ENCODE data around the gene TRIM6. TPM values are rescaled to one million over a fixed set of nuclear protein-coding genes. Genes with fewer than 3 reads are reported as not detected.

Gene TRIM6, protein sequence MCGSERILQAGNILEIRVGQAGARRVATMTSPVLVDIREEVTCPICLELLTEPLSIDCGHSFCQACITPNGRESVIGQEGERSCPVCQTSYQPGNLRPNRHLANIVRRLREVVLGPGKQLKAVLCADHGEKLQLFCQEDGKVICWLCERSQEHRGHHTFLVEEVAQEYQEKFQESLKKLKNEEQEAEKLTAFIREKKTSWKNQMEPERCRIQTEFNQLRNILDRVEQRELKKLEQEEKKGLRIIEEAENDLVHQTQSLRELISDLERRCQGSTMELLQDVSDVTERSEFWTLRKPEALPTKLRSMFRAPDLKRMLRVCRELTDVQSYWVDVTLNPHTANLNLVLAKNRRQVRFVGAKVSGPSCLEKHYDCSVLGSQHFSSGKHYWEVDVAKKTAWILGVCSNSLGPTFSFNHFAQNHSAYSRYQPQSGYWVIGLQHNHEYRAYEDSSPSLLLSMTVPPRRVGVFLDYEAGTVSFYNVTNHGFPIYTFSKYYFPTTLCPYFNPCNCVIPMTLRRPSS
- total RNA-seq (ENCODE audit: low replicate concordance), result 7.1 and 7.4 TPM in 2 replicates

DNA sequence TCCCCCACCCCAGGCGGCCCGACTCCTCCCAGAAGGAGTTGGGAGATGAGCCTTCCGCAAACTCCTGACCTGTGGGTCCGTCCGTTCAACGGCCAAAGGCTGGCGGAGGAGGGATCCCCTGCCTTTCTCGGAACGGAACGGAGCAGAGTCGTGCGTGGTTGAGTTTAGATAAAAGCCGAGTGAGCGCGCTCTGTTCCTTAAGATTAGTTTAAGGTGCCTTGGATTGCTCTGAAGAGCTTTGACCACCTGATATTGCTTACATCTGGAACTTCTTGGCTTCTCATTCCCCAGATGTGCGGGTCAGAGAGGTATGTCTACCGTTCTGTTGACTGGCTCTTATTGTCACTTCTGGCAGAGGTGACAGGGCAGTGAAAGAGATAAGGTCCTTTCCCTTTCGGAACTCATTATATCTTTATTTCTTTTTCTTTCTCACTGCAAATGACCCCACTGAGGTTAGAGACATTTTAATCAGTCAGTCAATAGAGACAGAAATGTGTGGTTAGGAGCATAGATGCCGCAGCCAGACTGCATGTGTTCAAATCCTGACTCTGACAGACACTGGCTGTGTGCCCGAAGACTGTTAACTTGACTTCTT lies at the start of gene TRIM6:
Gene TRIM6, plus strand, starts transcription at position 31 of the 595 bp plus-strand sequence. Its CDS starts 261 bp downstream, at position 292.
- peak within 1 kb of the TSS; percentile 52 for H3K4me3 ChIP-seq
- H3K4me3 Mint-ChIP-seq, result peak within 1 kb of the TSS; percentile 88
- peaks cover 14% of the 10 kb centered on the region for H3K4me1 Mint-ChIP-seq
- H3K79me2 ChIP-seq (ENCODE audit: low read depth), result no peaks in the 10 kb centered on the region
- peak within 1 kb of the TSS; percentile 99 for H2AFZ ChIP-seq (replicated peaks)
- peak within 1 kb of the TSS; percentile 19 for H3K9ac ChIP-seq
- peak; percentile 79 for DNase-seq (ENCODE audit: low spot score)
- no peaks in the 10 kb centered on the region for H3K9me3 Mint-ChIP-seq
- no peaks in the 10 kb centered on the region for H3K36me3 Mint-ChIP-seq
- peaks cover 8% of the 10 kb centered on the region for H3F3A ChIP-seq (ENCODE audit: low read depth)
- no peaks in the 10 kb centered on the region for H3K9me3 ChIP-seq (ENCODE audit: low read depth)
- peak within 1 kb of the TSS; percentile 86 for H3K4me2 ChIP-seq
- no peak within 1 kb of the TSS for H3K27ac ChIP-seq
- no peaks in the 10 kb centered on the region for H3K27me3 ChIP-seq
- no peaks in the 10 kb centered on the region for H3K36me3 ChIP-seq
- peaks cover 5% of the 10 kb centered on the region for H3K27me3 Mint-ChIP-seq (ENCODE audit: insufficient read depth, low read depth)
- no peaks in the 10 kb centered on the region for H4K20me1 ChIP-seq (ENCODE audit: low read depth)
- TF ChIP-seq, protein P1, sequence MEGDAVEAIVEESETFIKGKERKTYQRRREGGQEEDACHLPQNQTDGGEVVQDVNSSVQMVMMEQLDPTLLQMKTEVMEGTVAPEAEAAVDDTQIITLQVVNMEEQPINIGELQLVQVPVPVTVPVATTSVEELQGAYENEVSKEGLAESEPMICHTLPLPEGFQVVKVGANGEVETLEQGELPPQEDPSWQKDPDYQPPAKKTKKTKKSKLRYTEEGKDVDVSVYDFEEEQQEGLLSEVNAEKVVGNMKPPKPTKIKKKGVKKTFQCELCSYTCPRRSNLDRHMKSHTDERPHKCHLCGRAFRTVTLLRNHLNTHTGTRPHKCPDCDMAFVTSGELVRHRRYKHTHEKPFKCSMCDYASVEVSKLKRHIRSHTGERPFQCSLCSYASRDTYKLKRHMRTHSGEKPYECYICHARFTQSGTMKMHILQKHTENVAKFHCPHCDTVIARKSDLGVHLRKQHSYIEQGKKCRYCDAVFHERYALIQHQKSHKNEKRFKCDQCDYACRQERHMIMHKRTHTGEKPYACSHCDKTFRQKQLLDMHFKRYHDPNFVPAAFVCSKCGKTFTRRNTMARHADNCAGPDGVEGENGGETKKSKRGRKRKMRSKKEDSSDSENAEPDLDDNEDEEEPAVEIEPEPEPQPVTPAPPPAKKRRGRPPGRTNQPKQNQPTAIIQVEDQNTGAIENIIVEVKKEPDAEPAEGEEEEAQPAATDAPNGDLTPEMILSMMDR (IDR thresholded peaks at IDR 0.05), result no peak
- TF ChIP-seq EZH2 (IDR thresholded peaks at IDR 0.05), result no peak
- no peak for TF ChIP-seq EZH2phosphoT487 (IDR thresholded peaks at IDR 0.05)
- peak within 1 kb of the TSS; percentile 72 for H3K27ac Mint-ChIP-seq
- H3K4me1 ChIP-seq, result peaks cover 9% of the 10 kb centered on the region

DNA sequence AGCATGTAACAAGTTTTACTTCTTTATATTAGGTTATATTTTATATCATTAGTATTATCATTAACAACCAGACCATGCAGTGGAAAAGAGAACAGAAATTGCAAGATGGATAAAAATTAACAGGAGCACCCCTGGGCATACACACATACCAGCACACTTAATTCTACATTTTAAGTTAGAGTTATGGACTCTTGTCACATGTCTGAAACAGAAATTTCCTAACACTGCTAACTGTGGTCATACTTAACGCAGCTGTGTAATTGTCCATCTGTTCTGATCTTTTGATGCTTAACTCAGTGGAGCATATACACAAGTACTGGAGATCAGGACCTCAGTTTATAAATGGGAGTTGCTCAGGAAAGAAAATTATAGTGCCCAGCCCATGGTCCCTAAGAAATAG lies 48.5 kb upstream of the TRIM6 start:
- Histone ChIP-seq H3K4me2 (no peak overlapping the region), H3K36me3 (no peaks in the 10 kb centered on the region), H3K27ac (no peak overlapping the region), H2AFZ (replicated peaks) (no peak overlapping the region), H3K79me2 (ENCODE audit: low read depth) (no peaks in the 10 kb centered on the region), H3K9me3 (ENCODE audit: low read depth) (no peaks in the 10 kb centered on the region), H4K20me1 (ENCODE audit: low read depth) (no peaks in the 10 kb centered on the region), H3K4me3 (no peak overlapping the region), H3F3A (ENCODE audit: low read depth) (no peaks in the 10 kb centered on the region), H3K27me3 (no peaks in the 10 kb centered on the region), H3K9ac (no peak overlapping the region), H3K4me1 (no peaks in the 10 kb centered on the region)
- no peaks in the 10 kb centered on the region for H3K9me3 Mint-ChIP-seq
- H3K27ac Mint-ChIP-seq, result no peak overlapping the region
- H3K36me3 Mint-ChIP-seq, result no peaks in the 10 kb centered on the region
- TF ChIP-seq EZH2phosphoT487 (IDR thresholded peaks at IDR 0.05) (no peak), EZH2 (IDR thresholded peaks at IDR 0.05) (no peak)
- TF ChIP-seq, protein P1 (IDR thresholded peaks at IDR 0.05), result no peak
- no peak overlapping the region for H3K4me3 Mint-ChIP-seq
- no peaks in the 10 kb centered on the region for H3K27me3 Mint-ChIP-seq (ENCODE audit: insufficient read depth, low read depth)
- H3K4me1 Mint-ChIP-seq, result no peaks in the 10 kb centered on the region
- DNase-seq (ENCODE audit: low spot score), result no peak

GRCh38 chr11:5548440-5548839 lies 48.0 kb upstream of the TRIM6 start, which contains the start of gene OR52H1:
TSS of gene OR52H1 (minus strand) at chr11:5548540. CDS start at chr11:5545505, 3,035 bp downstream.
- no peak for DNase-seq (ENCODE audit: low spot score)
- H3K9ac ChIP-seq, result no peak within 1 kb of the TSS
- H3K27me3 ChIP-seq, result no peaks in the 10 kb centered on the region
- no peak within 1 kb of the TSS for H3K27ac ChIP-seq
- no peaks in the 10 kb centered on the region for H3K79me2 ChIP-seq (ENCODE audit: low read depth)
- no peak within 1 kb of the TSS for H3K4me3 ChIP-seq
- Mint-ChIP-seq H3K27me3 (ENCODE audit: insufficient read depth, low read depth) (no peaks in the 10 kb centered on the region), H3K9me3 (no peaks in the 10 kb centered on the region), H3K36me3 (no peaks in the 10 kb centered on the region), H3K4me3 (no peak within 1 kb of the TSS), H3K27ac (no peak within 1 kb of the TSS), H3K4me1 (no peaks in the 10 kb centered on the region)
- H3K4me1 ChIP-seq, result no peaks in the 10 kb centered on the region
- TF ChIP-seq EZH2 (IDR thresholded peaks at IDR 0.05), result no peak
- TF ChIP-seq, protein P1 (IDR thresholded peaks at IDR 0.05), result no peak
- H3K4me2 ChIP-seq, result no peak within 1 kb of the TSS
- no peaks in the 10 kb centered on the region for H4K20me1 ChIP-seq (ENCODE audit: low read depth)
- H3K36me3 ChIP-seq, result no peaks in the 10 kb centered on the region
- no peaks in the 10 kb centered on the region for H3K9me3 ChIP-seq (ENCODE audit: low read depth)
- no peaks in the 10 kb centered on the region for H3F3A ChIP-seq (ENCODE audit: low read depth)
- H2AFZ ChIP-seq (replicated peaks), result no peak within 1 kb of the TSS
